ENCODE measurements around the gene MAPT. TPM values are rescaled to one million over a fixed set of nuclear protein-coding genes. Genes with fewer than 3 reads are reported as not detected.

The MAPT gene
- total RNA-seq, 1 experiment from 2014 or later = 8.3 TPM

DNA sequence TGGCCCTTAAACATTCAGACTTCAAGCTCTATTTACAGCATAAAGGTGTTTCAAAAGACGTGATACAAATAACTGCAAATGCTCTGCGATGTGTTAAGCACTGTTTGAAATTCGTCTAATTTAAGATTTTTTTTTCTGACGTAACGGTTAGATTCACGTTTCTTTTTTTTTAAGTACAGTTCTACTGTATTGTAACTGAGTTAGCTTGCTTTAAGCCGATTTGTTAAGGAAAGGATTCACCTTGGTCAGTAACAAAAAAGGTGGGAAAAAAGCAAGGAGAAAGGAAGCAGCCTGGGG is 681 bp upstream of the MAPT start:
- ChIA-PET CTCF (no interaction called here), POLR2A (ENCODE audit: low non-redundant PET) (interaction anchor here (0.7 kb wide), 1 partner anchor 16 kb away, joined by 3 read pairs; no protein-coding TSS in a partner anchor)
- intact Hi-C loops (cut with micrococcal nuclease; ENCODE audit: unreplicated experiment) = no loop called here
- H3K9me3 ChIP-seq (ENCODE audit: low read depth, low read length, poor library complexity, severe bottlenecking) = no peaks in the 10 kb centered on the region
- TF ChIP-seq CTCF (conservative IDR thresholded peaks at IDR 0.05; ENCODE audit: low read depth, low read length) (no peak), EZH2 (IDR thresholded peaks at IDR 0.05; ENCODE audit: borderline replicate concordance, low read depth, low read length, poor library complexity, severe bottlenecking) (no peak)
- H3K36me3 ChIP-seq (ENCODE audit: insufficient read depth, low read length, poor library complexity, severe bottlenecking) = no peaks in the 10 kb centered on the region
- H3K27ac ChIP-seq (ENCODE audit: low read depth, low read length, poor library complexity, severe bottlenecking) = no peak overlapping the region
- no peaks in the 10 kb centered on the region for H3K4me1 ChIP-seq (ENCODE audit: insufficient read depth, low read length, poor library complexity, severe bottlenecking)
- no peak for DNase-seq (ENCODE audit: low spot score)
- peaks cover 25% of the 10 kb centered on the region for H3K27me3 ChIP-seq (replicated peaks; ENCODE audit: insufficient read depth, low read depth, low read length, poor library complexity)
- H3K4me3 ChIP-seq (ENCODE audit: low read depth, low read length, poor library complexity, severe bottlenecking) = peak overlapping the region; percentile 60
- BruUV-seq (replicated peaks) = no TSS peak

- Histone ChIP-seq H3K4me1 (ENCODE audit: insufficient read depth, low read length, poor library complexity, severe bottlenecking) (no peaks in the 10 kb centered on the region), H3K27me3 (replicated peaks; ENCODE audit: insufficient read depth, low read depth, low read length, poor library complexity) (peaks cover 25% of the 10 kb centered on the region), H3K36me3 (ENCODE audit: insufficient read depth, low read length, poor library complexity, severe bottlenecking) (no peaks in the 10 kb centered on the region), H3K27ac (ENCODE audit: low read depth, low read length, poor library complexity, severe bottlenecking) (no peak overlapping the region), H3K4me3 (ENCODE audit: low read depth, low read length, poor library complexity, severe bottlenecking) (peak overlapping the region; percentile 60), H3K9me3 (ENCODE audit: low read depth, low read length, poor library complexity, severe bottlenecking) (no peaks in the 10 kb centered on the region)
- DNase-seq (ENCODE audit: low spot score) = peak; percentile 22
- ChIA-PET CTCF (interaction anchor here (0.6 kb wide), 1 partner anchor 155 kb away, joined by 3 read pairs; no protein-coding TSS in a partner anchor), POLR2A (ENCODE audit: low non-redundant PET) (no interaction called here)
- intact Hi-C loops (cut with micrococcal nuclease; ENCODE audit: unreplicated experiment) = loop anchor here (5.0 kb wide), 1 partner anchor 52 kb away; no protein-coding TSS in a partner anchor
- TF ChIP-seq CTCF (conservative IDR thresholded peaks at IDR 0.05; ENCODE audit: low read depth, low read length) (0 out of 2 replicates have a peak, but pooled peaks have one; percentile 17), EZH2 (IDR thresholded peaks at IDR 0.05; ENCODE audit: borderline replicate concordance, low read depth, low read length, poor library complexity, severe bottlenecking) (no peak)
- no TSS peak for BruUV-seq (replicated peaks)
Measured at GRCh38 chr17:45895304-45895968, 1.1 kb downstream of the MAPT start.

DNA sequence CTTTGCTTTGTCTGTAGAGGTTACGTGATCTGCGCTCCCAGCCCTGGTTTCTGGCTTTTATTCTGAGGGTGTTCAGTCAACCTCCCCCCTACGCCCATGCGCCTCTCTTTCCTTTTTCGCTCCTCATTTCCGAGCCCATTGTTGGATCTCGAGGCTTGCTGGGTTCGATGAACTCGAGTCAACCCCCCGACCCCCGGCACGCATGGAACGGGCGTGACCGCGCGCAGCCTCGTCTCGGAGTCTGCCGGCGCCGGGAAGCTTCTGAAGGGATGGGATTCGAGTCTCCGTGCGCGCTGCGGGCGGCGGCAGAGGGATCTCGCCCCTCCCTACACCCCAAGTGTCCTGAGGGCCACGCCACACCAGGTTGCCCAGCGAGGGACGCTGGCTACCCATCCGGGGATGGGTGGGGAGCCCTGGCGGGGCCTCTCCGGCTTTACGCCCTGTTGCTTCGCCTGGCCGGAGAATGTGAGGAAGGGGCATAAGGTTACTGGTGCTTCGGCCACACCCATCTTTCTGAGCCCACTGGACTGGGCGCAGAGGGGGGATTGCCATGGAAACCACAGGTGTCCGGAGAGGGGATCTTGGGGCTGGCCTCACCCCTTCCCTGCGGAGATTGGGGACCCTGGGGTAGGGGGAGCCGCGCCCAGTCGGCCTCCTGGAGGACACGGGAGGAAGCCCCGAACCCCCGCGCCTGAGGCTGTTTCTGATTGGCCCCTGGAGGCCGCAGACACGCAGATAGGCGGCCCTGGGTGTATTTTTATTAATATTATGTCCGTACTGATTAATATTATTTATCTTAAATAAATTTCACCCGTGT is 1.8 kb downstream of the MAPT start:
- TF ChIP-seq EZH2 (IDR thresholded peaks at IDR 0.05; ENCODE audit: borderline replicate concordance, low read depth, low read length, poor library complexity, severe bottlenecking) (no peak), CTCF (conservative IDR thresholded peaks at IDR 0.05; ENCODE audit: low read depth, low read length) (no peak)
- BruUV-seq (replicated peaks) = no TSS peak
- H3K4me3 ChIP-seq (ENCODE audit: low read depth, low read length, poor library complexity, severe bottlenecking) = peak overlapping the region; percentile 60
- peaks cover 25% of the 10 kb centered on the region for H3K27me3 ChIP-seq (replicated peaks; ENCODE audit: insufficient read depth, low read depth, low read length, poor library complexity)
- no peaks in the 10 kb centered on the region for H3K4me1 ChIP-seq (ENCODE audit: insufficient read depth, low read length, poor library complexity, severe bottlenecking)
- intact Hi-C loops (cut with micrococcal nuclease; ENCODE audit: unreplicated experiment) = loop anchor here (5.0 kb wide), 1 partner anchor 51 kb away; no protein-coding TSS in a partner anchor
- H3K9me3 ChIP-seq (ENCODE audit: low read depth, low read length, poor library complexity, severe bottlenecking) = no peaks in the 10 kb centered on the region
- no peak for DNase-seq (ENCODE audit: low spot score)
- no peaks in the 10 kb centered on the region for H3K36me3 ChIP-seq (ENCODE audit: insufficient read depth, low read length, poor library complexity, severe bottlenecking)
- no peak overlapping the region for H3K27ac ChIP-seq (ENCODE audit: low read depth, low read length, poor library complexity, severe bottlenecking)
- ChIA-PET CTCF (no interaction called here), POLR2A (ENCODE audit: low non-redundant PET) (no interaction called here)

Data from A673 (cell line).